NCI-H1436 (cell line): ENCODE results near the gene ZNF536.
"Not testable (repeated sequence)": the region's sequence is repeated elsewhere in the genome, so short reads cannot be mapped to it uniquely, and the experiment has no call there.

ENCODE experiments used
- DNase-seq: peaks from one replicate; lab custom pipeline; 2025; lab: John Stamatoyannopoulos, UW

The ZNF536 gene

GRCh38 chr19:30341611-30342201 is 30.5 kb upstream of the ZNF536 start:
- DNase-seq: no peak

GRCh38 chr19:30342901-30343300 is 29.3 kb upstream of the ZNF536 start:
- no peak for DNase-seq

GRCh38 chr19:30344446-30345425 is 27.4 kb upstream of the ZNF536 start:
- no peak for DNase-seq

GRCh38 chr19:30345686-30346085 is 26.5 kb upstream of the ZNF536 start:
- no peak for DNase-seq

GRCh38 chr19:30346468-30346867 is 25.7 kb upstream of the ZNF536 start:
- not testable (repeated sequence) for DNase-seq

GRCh38 chr19:30349131-30349730 is 23.0 kb upstream of the ZNF536 start:
- DNase-seq: peak; percentile 12

GRCh38 chr19:30350692-30351663 is 21.2 kb upstream of the ZNF536 start:
- DNase-seq: no peak

- DNase-seq: no peak
These were observed 20.4 kb upstream of the ZNF536 start for GRCh38 chr19:30351774-30352173.

GRCh38 chr19:30353394-30353945 is 18.7 kb upstream of the ZNF536 start:
- no peak for DNase-seq

GRCh38 chr19:30355586-30355985 is 16.6 kb upstream of the ZNF536 start:
- no peak for DNase-seq

GRCh38 chr19:30356951-30357579 is 15.1 kb upstream of the ZNF536 start:
- DNase-seq: no peak

GRCh38 chr19:30357580-30357954 is 14.6 kb upstream of the ZNF536 start:
- no peak for DNase-seq

GRCh38 chr19:30358319-30358718 is 13.9 kb upstream of the ZNF536 start:
- DNase-seq: no peak

- DNase-seq: no peak
These were observed 13.2 kb upstream of the ZNF536 start for GRCh38 chr19:30358821-30359580.

- DNase-seq: no peak
These were observed 12.2 kb upstream of the ZNF536 start for GRCh38 chr19:30359936-30360335.

- DNase-seq: no peak
These were observed 11.6 kb upstream of the ZNF536 start for GRCh38 chr19:30360376-30361106.

GRCh38 chr19:30361107-30361447 is 11.1 kb upstream of the ZNF536 start:
- no peak for DNase-seq

- DNase-seq: no peak
These were observed 10.5 kb upstream of the ZNF536 start for GRCh38 chr19:30361721-30362120.

- DNase-seq: no peak
These were observed 9.9 kb upstream of the ZNF536 start for GRCh38 chr19:30362156-30362754.
